Stomach (tissue), 9 donors: Measurements from ENCODE around the gene ITPR2. TPM values are rescaled to one million over a fixed set of nuclear protein-coding genes. Genes with fewer than 3 reads are reported as not detected.

ENCODE experiments used
- DNase-seq, 2 donors: peaks; one replicate each; pipeline versions ENCODE4 v3.0.0 to v3.0.0-alpha.2; 2013 to 2019
- H3K27ac ChIP-seq, 5 donors: fragments of 200-600 bp in 4 of 5; sonication (generic) in 4 of 5; one replicate each; pipeline ENCODE4 v1.5.1; 2013 to 2019; ENCODE audit warnings: mild to moderate bottlenecking in 1 of 5, moderate library complexity in 1 of 5
- H3K27me3 ChIP-seq, 3 donors: fragments of 200-600 bp; sonication (generic); one replicate each; pipeline ENCODE4 v1.5.1; 2017 to 2019; ENCODE audit warnings: mixed run types in 1 of 3
- H3K36me3 ChIP-seq, 4 donors: fragments of 200-600 bp; sonication (generic); 1 replicate in 3 of 4; 2 replicates in 1 of 4; pipeline ENCODE4 v1.5.1; 2016 to 2019
- H3K4me1 ChIP-seq, 4 donors: fragments of 200-600 bp; sonication (generic); one replicate each; pipeline ENCODE4 v1.5.1; 2016 to 2019
- H3K4me3 ChIP-seq, 4 donors: fragments of 200-600 bp; sonication (generic) in 3 of 4; one replicate each; pipeline ENCODE4 v1.5.1; 2016 to 2019; ENCODE audit warnings: mild to moderate bottlenecking in 1 of 4
- H3K9me3 ChIP-seq, 4 donors: fragments of 200-600 bp; sonication (generic); one replicate each; pipeline ENCODE4 v1.5.1; 2016 to 2019
- EP300 ChIP-seq: sonication (generic); formaldehyde crosslinking; IDR thresholded peaks from one replicate; pipeline ENCODE4 v1.6.1; 2017; ENCODE audit warnings: antibody characterized with exemption
- POLR2A ChIP-seq, 4 donors: fragments of 450-650 bp; IDR thresholded peaks; one replicate each; pipeline ENCODE4 v1.6.1; 2016; ENCODE audit warnings: antibody characterized with exemption in 4 of 4, control low read depth in 2 of 4, mild to moderate bottlenecking in 1 of 4, moderate library complexity in 1 of 4
- POLR2AphosphoS5 ChIP-seq, 3 donors: sonication (generic); formaldehyde crosslinking; IDR thresholded peaks; one replicate each; pipeline ENCODE4 v1.6.1; 2016; ENCODE audit warnings: antibody characterized with exemption in 3 of 3
- WGBS, 5 donors: extraction: QIAGEN DNeasy Blood & Tissue Kit in 3 of 5; methylation state at CpG; one replicate each; pipeline versions ENCODE4 v1.1.5 to v1.1.7; 2013 to 2018; 5-methylcytosine and 5-hydroxymethylcytosine counted together
- intact Hi-C: fragments of 100-400 bp; cut with DNase I; formaldehyde crosslinking; loops from one replicate; pipeline ENCODE4 v1.15.1; 2023; ENCODE audit warnings: low total_unique reads
- polyA plus RNA-seq, 3 donors: library from polyadenylated mRNA; stranded (reverse); fragments of 200-250 nt; gene quantifications; one replicate each; pipeline ENCODE4 v1.2.3, GENCODE V29; 2013
- total RNA-seq, 5 donors: library from RNA; depleted of rRNA; stranded (reverse); fragments of >200 nt; gene quantifications; one replicate each; pipeline versions ENCODE4 v1.1.0 to v1.2.3, GENCODE V29; 2014 to 2016
- TF ChIP-seq, protein P1 (sequence below), 7 experiments: fragments of 450-650 bp in 4 of 7; fragments of 200-600 bp in 3 of 7; sonication (generic) in 3 of 7; IDR thresholded peaks; one replicate each; pipeline ENCODE4 v1.5.1; 2016 to 2019; ENCODE audit warnings: antibody characterized with exemption in 7 of 7, control low read depth in 2 of 7, mild to moderate bottlenecking in 1 of 7
- donor health status: healthy with polysubstance abuse.
- donor health status: Bipolar disorder and iron deficiency.
- donor health status: healthy.

Gene ITPR2
- total and polyA plus RNA-seq, 8 donors, result 1.4 to 172 (median 23.4) TPM

- WGBS, 5 donors, result 68 to 70% (median 69%) methylated on average over 6 of the region's 6 CpGs
- H3K27ac ChIP-seq, result no peak overlapping the region
- intact Hi-C loops, result no loop called here
- peaks cover 0 to 4% (median under 1%) of the 10 kb centered on the region in 4 donors for H3K36me3 ChIP-seq
- no peak overlapping the region for H3K4me3 ChIP-seq
- DNase-seq, result peak in 1 of 2 donors; percentile 34
- H3K27me3 ChIP-seq, result no peaks in the 10 kb centered on the region
- H3K4me1 ChIP-seq, result no peaks in the 10 kb centered on the region
- H3K9me3 ChIP-seq, result no peaks in the 10 kb centered on the region
- TF ChIP-seq POLR2AphosphoS5 (IDR thresholded peaks at IDR 0.05) (no peak), EP300 (no peak), POLR2A (IDR thresholded peaks at IDR 0.05) (no peak)
- TF ChIP-seq, protein P1, sequence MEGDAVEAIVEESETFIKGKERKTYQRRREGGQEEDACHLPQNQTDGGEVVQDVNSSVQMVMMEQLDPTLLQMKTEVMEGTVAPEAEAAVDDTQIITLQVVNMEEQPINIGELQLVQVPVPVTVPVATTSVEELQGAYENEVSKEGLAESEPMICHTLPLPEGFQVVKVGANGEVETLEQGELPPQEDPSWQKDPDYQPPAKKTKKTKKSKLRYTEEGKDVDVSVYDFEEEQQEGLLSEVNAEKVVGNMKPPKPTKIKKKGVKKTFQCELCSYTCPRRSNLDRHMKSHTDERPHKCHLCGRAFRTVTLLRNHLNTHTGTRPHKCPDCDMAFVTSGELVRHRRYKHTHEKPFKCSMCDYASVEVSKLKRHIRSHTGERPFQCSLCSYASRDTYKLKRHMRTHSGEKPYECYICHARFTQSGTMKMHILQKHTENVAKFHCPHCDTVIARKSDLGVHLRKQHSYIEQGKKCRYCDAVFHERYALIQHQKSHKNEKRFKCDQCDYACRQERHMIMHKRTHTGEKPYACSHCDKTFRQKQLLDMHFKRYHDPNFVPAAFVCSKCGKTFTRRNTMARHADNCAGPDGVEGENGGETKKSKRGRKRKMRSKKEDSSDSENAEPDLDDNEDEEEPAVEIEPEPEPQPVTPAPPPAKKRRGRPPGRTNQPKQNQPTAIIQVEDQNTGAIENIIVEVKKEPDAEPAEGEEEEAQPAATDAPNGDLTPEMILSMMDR (IDR thresholded peaks at IDR 0.05), result no peak
Observed at GRCh38 chr12:26378711-26379110, 454.3 kb downstream of the ITPR2 start.

- TF ChIP-seq EP300, result no peak
- intact Hi-C loops, result no loop called here
- 66 to 76% (median 75%) methylated on average over 2 of the region's 2 CpGs for WGBS, 5 donors
- Histone ChIP-seq H3K36me3 (no peaks in the 10 kb centered on the region), H3K4me3 (no peak overlapping the region), H3K9me3 (no peaks in the 10 kb centered on the region), H3K27me3 (no peaks in the 10 kb centered on the region), H3K4me1 (no peaks in the 10 kb centered on the region), H3K27ac (no peak overlapping the region)
- peak in 1 of 2 donors; percentile 9 for DNase-seq
Observed at GRCh38 chr12:26374934-26375680, 457.9 kb downstream of the ITPR2 start.

- intact Hi-C loops, result no loop called here
- 90 to 94% (median 92%) methylated on average over 7 of the region's 7 CpGs for WGBS, 5 donors
- no peaks in the 10 kb centered on the region for H3K4me1 ChIP-seq
Observed at GRCh38 chr12:26373606-26374495, 459.1 kb downstream of the ITPR2 start.

DNA sequence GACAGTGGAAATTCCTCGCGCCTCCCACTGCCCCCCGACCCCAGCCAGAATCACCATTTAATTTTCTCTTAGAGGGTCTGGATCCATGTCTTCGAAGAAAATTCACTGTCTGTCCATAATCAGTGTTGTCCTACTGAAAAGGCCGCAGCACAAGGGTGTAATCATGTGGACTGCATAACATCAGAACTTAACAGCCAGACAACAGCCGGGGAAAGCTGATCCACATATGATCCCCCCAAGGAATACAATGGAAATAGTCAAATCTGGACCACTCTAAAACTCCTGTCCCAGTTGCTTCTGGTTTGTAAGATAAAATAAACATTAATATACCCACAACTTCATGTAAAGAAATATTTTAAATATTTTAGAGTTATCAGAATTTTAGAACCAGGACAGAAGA lies 460.1 kb downstream of the ITPR2 start:
- no peaks in the 10 kb centered on the region for H3K27me3 ChIP-seq

More at GRCh38 chr12:26373606-26374495, 459.1 kb downstream of the ITPR2 start:
- H3K27me3 ChIP-seq, result no peaks in the 10 kb centered on the region
- H3K36me3 ChIP-seq, result no peaks in the 10 kb centered on the region
- DNase-seq, result no peak
- H3K4me3 ChIP-seq, result no peak overlapping the region
- H3K9me3 ChIP-seq, result no peaks in the 10 kb centered on the region
- H3K27ac ChIP-seq, result no peak overlapping the region
- no peak for TF ChIP-seq POLR2A (IDR thresholded peaks at IDR 0.05)
- no peak for TF ChIP-seq EP300

DNA sequence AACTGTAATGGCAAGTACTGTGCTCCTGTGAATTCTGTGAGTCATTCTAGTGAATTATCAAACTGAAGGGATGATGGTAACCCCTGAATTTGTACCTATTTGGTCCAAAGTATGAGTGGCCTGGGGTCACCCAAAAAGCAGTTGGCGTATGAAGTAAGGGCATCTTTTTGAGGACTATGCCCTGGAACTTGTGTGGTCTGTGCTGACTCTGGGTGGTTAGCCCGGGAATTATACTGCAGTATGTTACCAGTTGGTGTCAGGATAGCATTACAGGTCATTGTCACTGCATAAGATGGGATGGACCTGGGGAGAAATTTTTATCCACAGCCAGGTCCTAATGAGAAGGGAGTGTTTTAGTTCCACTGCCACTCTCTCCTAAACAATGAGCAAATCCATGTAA lies 462.9 kb downstream of the ITPR2 start:
- no peak for TF ChIP-seq POLR2AphosphoS5 (IDR thresholded peaks at IDR 0.05)
- TF ChIP-seq POLR2A (IDR thresholded peaks at IDR 0.05), result no peak
- TF ChIP-seq EP300, result no peak
- TF ChIP-seq, protein P1 (IDR thresholded peaks at IDR 0.05), result no peak
- H3K9me3 ChIP-seq, result no peaks in the 10 kb centered on the region
- no peaks in the 10 kb centered on the region for H3K27me3 ChIP-seq
- no peaks in the 10 kb centered on the region for H3K4me1 ChIP-seq
- H3K36me3 ChIP-seq, result no peaks in the 10 kb centered on the region
- H3K27ac ChIP-seq, result no peak overlapping the region
- no peak for DNase-seq
- intact Hi-C loops, result no loop called here
- WGBS, 5 donors, result 88 to 98% (median 94%) methylated on average over 2 of the region's 2 CpGs
- H3K4me3 ChIP-seq, result no peak overlapping the region

More for the DNA sequence above, 460.1 kb downstream of the ITPR2 start:
- Histone ChIP-seq H3K27ac (no peak overlapping the region), H3K4me3 (no peak overlapping the region), H3K36me3 (no peaks in the 10 kb centered on the region), H3K4me1 (no peaks in the 10 kb centered on the region), H3K9me3 (no peaks in the 10 kb centered on the region)
- no peak for DNase-seq
- intact Hi-C loops, result no loop called here
- WGBS, 5 donors, result 90 to 99% (median 97%) methylated on average over 6 of the region's 6 CpGs
- TF ChIP-seq POLR2A (IDR thresholded peaks at IDR 0.05) (no peak), EP300 (no peak), POLR2AphosphoS5 (IDR thresholded peaks at IDR 0.05) (no peak)
- TF ChIP-seq, protein P1 (IDR thresholded peaks at IDR 0.05), result no peak
